Progenitor cell of endocrine pancreas (in vitro differentiated cells): Measurements from ENCODE around the gene HLA-A. TPM values are rescaled to one million over a fixed set of nuclear protein-coding genes. Genes with fewer than 3 reads are reported as not detected.

ENCODE experiments used
- DNase-seq: peaks from one replicate; pipeline ENCODE4 v3.0.0; 2021; ENCODE audit warnings: low spot score; ENCODE audit not compliant: unreplicated experiment
- H3K27ac Mint-ChIP-seq: 2 replicates; pipeline ENCODE4 v1.8.0; 2021; ENCODE audit warnings: mild to moderate bottlenecking, moderate library complexity, mixed read lengths
- H3K27me3 Mint-ChIP-seq: 2 replicates; pipeline ENCODE4 v1.8.0; 2021; ENCODE audit warnings: mixed read lengths
- H3K36me3 Mint-ChIP-seq: 2 replicates; pipeline ENCODE4 v1.8.0; 2022; ENCODE audit warnings: mixed read lengths; ENCODE audit not compliant: insufficient read depth
- H3K4me1 Mint-ChIP-seq: 2 replicates; pipeline ENCODE4 v1.8.0; 2021; ENCODE audit warnings: low read depth, mixed read lengths
- H3K4me3 Mint-ChIP-seq: 2 replicates; pipeline ENCODE4 v1.8.0; 2021; ENCODE audit warnings: low read depth, mild to moderate bottlenecking, moderate library complexity, mixed read lengths
- H3K9me3 Mint-ChIP-seq: 2 replicates; pipeline ENCODE4 v1.8.0; 2021; ENCODE audit warnings: low read depth, mixed read lengths
- total RNA-seq: library from RNA; stranded (reverse); gene quantifications from 2 replicates; pipeline ENCODE4 v1.2.1, GENCODE V29; 2021
- TF ChIP-seq, protein P1 (sequence below): fragments of 200-600 bp; sonication (generic); IDR thresholded peaks from one replicate; pipeline ENCODE4 v1.5.0; 2021; ENCODE audit warnings: antibody characterized with exemption, mild to moderate bottlenecking; ENCODE audit not compliant: unreplicated experiment

The HLA-A gene
- total RNA-seq, 1 donor from 2014 or later = 204 TPM

DNA sequence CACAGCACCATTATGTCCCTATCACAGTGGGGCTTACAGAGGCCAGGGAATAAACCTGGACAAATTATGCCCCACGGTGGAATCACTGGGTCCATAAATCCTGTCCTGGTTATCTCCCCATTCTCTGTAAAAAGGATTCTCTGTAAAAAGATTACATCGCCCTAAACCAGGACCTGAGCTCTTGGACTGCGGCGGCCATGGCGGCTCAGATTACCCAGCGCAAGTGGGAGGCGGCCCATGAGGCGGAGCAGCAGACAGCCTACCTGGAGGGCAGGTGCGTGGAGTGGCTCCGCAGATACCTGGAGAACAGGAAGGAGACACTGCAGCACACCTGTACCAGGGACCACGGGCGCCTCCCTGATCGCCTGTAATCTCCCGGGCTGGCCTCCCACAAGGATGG, 8.4 kb upstream of the HLA-A start:
- no peak for DNase-seq
- TF ChIP-seq, protein P1, sequence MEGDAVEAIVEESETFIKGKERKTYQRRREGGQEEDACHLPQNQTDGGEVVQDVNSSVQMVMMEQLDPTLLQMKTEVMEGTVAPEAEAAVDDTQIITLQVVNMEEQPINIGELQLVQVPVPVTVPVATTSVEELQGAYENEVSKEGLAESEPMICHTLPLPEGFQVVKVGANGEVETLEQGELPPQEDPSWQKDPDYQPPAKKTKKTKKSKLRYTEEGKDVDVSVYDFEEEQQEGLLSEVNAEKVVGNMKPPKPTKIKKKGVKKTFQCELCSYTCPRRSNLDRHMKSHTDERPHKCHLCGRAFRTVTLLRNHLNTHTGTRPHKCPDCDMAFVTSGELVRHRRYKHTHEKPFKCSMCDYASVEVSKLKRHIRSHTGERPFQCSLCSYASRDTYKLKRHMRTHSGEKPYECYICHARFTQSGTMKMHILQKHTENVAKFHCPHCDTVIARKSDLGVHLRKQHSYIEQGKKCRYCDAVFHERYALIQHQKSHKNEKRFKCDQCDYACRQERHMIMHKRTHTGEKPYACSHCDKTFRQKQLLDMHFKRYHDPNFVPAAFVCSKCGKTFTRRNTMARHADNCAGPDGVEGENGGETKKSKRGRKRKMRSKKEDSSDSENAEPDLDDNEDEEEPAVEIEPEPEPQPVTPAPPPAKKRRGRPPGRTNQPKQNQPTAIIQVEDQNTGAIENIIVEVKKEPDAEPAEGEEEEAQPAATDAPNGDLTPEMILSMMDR = no peak
- no peak overlapping the region for H3K27ac Mint-ChIP-seq

DNA sequence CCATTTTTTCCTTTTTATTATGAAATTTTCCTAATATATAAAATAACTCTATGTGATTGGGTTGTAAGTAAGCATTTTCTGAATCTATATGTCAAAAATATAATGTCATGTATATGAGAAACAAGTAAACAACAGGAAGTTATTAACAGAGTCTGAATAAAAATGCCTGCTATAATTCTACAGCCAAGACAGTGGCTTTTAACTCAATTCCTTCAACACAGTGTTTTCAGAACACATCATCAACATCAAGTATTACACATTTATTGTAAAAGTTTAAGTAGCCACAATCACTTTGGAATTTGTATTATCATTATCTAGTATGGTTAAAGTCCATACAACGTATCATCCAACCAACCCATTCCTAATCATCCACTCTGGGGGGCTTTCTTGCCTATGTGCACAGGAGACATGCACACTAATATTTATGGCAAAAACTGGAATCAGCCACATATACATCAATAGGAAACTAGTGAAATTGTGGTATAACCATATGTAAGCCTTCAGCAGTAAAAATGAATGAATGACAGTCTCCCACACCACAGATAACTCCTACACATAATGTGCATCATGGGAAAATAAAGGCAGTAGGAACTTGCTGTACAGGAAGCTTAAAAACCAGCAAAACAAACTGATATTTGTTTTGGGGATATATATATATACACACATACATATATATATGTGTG, 6.9 kb upstream of the HLA-A start:
- H3K36me3 Mint-ChIP-seq = no peaks in the 10 kb centered on the region
- H3K4me3 Mint-ChIP-seq = no peak overlapping the region
- H3K4me1 Mint-ChIP-seq = no peaks in the 10 kb centered on the region
- H3K27ac Mint-ChIP-seq = no peak overlapping the region
- TF ChIP-seq, protein P1 = no peak
- H3K9me3 Mint-ChIP-seq = peaks cover 3% of the 10 kb centered on the region
- no peaks in the 10 kb centered on the region for H3K27me3 Mint-ChIP-seq
- no peak for DNase-seq

More for the DNA sequence above, 8.4 kb upstream of the HLA-A start:
- peaks cover 3% of the 10 kb centered on the region for H3K27me3 Mint-ChIP-seq
- H3K36me3 Mint-ChIP-seq = no peaks in the 10 kb centered on the region
- H3K9me3 Mint-ChIP-seq = peaks cover 3% of the 10 kb centered on the region
- H3K4me3 Mint-ChIP-seq = no peak overlapping the region
- H3K4me1 Mint-ChIP-seq = no peaks in the 10 kb centered on the region

DNA sequence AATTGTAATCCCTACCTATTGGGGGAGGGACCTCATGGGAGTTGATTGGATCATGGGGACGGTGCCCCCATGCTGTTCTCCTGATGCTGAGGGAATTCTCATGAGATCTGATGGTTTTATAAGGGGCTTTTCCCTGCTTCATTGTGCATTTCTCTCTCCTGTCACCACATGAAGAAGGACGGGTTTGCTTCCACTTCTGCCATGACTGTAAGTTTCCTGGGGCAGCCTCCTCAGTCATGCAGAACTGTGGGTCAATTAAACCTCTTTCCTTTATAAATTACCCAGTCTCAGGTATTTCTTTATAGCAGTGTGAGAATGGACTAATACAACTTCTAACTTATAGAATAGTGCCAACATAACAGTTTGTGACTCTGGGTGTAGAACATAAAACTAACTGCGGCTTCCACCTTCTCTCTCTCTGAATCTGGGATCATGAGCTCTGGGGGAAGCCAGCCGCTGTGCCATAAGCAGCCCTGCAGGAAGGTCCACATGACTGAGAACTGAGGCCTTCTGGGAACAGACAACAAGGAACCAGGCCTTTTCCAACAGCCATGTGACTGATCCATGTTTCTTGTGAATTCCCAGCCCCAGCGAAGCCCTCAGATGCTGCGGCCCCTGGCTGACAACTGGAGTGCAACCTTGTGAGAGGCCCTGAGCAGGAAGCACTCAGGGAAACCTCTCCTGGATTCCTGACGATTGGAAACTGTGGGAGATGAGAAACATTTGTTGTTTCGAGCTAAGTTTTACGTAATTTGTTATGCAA, 3.4 kb upstream of the HLA-A start:
- TF ChIP-seq, protein P1 = no peak
- no peak overlapping the region for H3K4me3 Mint-ChIP-seq
- peaks cover 7% of the 10 kb centered on the region for H3K4me1 Mint-ChIP-seq
- H3K36me3 Mint-ChIP-seq = no peaks in the 10 kb centered on the region
- no peak overlapping the region for H3K27ac Mint-ChIP-seq
- DNase-seq = no peak
- H3K9me3 Mint-ChIP-seq = peaks cover 3% of the 10 kb centered on the region
- peaks cover 3% of the 10 kb centered on the region for H3K27me3 Mint-ChIP-seq

DNA sequence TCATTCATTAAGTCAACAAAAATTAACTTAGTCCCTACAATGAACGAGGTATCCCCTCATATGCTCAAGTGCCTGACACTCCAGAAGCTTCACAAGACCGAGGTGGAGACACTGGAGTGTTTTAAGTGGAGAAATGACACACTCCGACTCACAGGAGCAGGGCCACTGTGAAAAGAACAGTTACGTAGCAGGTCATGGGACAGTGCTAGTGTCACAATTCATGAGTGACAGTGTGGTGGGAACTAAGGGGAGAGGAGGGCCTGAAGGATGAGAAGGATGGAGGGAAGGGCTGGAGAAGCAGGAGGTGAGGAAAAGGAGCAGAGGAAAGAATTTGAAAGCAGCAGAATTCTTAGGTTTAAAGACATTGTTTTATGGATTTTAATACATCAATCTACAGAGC, 1.3 kb upstream of the HLA-A start:
- Mint-ChIP-seq H3K36me3 (peaks cover 8% of the 10 kb centered on the region), H3K4me1 (peaks cover 7% of the 10 kb centered on the region), H3K4me3 (peak overlapping the region; percentile 39), H3K27me3 (peaks cover 3% of the 10 kb centered on the region), H3K27ac (no peak overlapping the region), H3K9me3 (peaks cover 3% of the 10 kb centered on the region)
- TF ChIP-seq, protein P1 = no peak
- DNase-seq = no peak

DNA sequence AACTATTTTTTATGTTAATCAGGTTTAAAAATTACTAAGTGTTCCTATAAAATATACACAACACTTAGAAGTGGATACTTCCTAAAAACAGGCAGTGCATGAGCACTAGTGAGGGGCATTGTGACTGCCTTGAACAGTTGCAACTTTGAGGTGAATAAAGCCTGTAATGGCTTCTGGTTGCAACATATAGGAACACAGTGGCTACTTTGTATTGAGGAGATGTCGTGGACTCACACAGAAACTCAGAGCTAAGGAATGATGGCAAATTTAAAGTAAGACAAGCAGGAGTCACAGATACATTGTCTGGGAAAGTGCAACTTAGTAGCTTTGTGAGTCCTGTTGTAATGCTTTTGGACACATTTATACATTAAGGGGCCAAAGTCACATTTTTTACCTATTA, 861 bp upstream of the HLA-A start:
- peaks cover 3% of the 10 kb centered on the region for H3K27me3 Mint-ChIP-seq
- peaks cover 3% of the 10 kb centered on the region for H3K9me3 Mint-ChIP-seq
- DNase-seq = no peak
- H3K36me3 Mint-ChIP-seq = peaks cover 10% of the 10 kb centered on the region
- H3K4me3 Mint-ChIP-seq = peak overlapping the region; percentile 90
- H3K27ac Mint-ChIP-seq = peak overlapping the region; percentile 89
- H3K4me1 Mint-ChIP-seq = peaks cover 7% of the 10 kb centered on the region
- TF ChIP-seq, protein P1 = no peak
